ENCODE data around the gene RGCC. TPM values are rescaled to one million over a fixed set of nuclear protein-coding genes. Genes with fewer than 3 reads are reported as not detected.

The RGCC gene
- total and polyA plus RNA-seq, 2 donors (not counting 3 experiments of a cell fraction or from before 2014, with no cell fraction given): 112 to 138 TPM

- Histone ChIP-seq H3K9me1 (replicated peaks; ENCODE audit: control insufficient read depth, extremely low read depth, insufficient read depth, low read length) (no peaks in the 10 kb centered on the region), H3K9ac (replicated peaks; ENCODE audit: extremely low read depth, insufficient read depth, low read length) (no peak overlapping the region), H4K20me1 (replicated peaks; ENCODE audit: control insufficient read depth, extremely low read depth, insufficient read depth, low read length) (no peaks in the 10 kb centered on the region), H3K27me3 (ENCODE audit: control insufficient read depth in 2 of 2, insufficient read depth in 2 of 2, low read length in 2 of 2) (peaks cover 11 to 12% of the 10 kb centered on the region in 2 experiments), H3K4me3 (replicated peaks in 1 of 3; ENCODE audit: insufficient read depth in 1 of 3, low read depth in 1 of 3, low read length in 3 of 3) (no peak overlapping the region), H3K36me3 (ENCODE audit: control insufficient read depth in 2 of 2, extremely low read depth in 1 of 2, insufficient read depth in 2 of 2, low read length in 2 of 2) (no peaks in the 10 kb centered on the region), H3K27ac (ENCODE audit: insufficient read depth, low read depth, low read length) (no peak overlapping the region), H3K4me1 (ENCODE audit: control insufficient read depth, extremely low read depth, insufficient read depth, low read length) (peaks cover 8% of the 10 kb centered on the region), H3K79me2 (ENCODE audit: control insufficient read depth, insufficient read depth, low read length) (peaks cover 5% of the 10 kb centered on the region), H3K4me2 (ENCODE audit: insufficient read depth, low read length) (no peak overlapping the region), H3K9me3 (replicated peaks; ENCODE audit: control insufficient read depth, insufficient read depth, low read length) (no peaks in the 10 kb centered on the region), H2AFZ (ENCODE audit: low read depth, low read length) (no peak overlapping the region)
- no TSS peak for BruUV-seq (replicated peaks)
- no peak for FAIRE-seq
- ChIA-PET POLR2A (no interaction called here), CTCF (no interaction called here)
- dilution Hi-C loops (cut with MboI; ENCODE audit: extremely low pct_ligation_motif_present, low sequenced_read_pairs): no loop called here
- intact Hi-C loops (cut with micrococcal nuclease): no loop called here
- no peak for DNase-seq (ENCODE audit: low read depth, low spot score)
- TF ChIP-seq POLR2AphosphoS5 (IDR thresholded peaks at IDR 0.05; ENCODE audit: insufficient read depth, low read depth, low read length) (no peak), CTCF (IDR thresholded peaks at IDR 0.05; ENCODE audit: extremely low read depth in 1 of 2, insufficient read depth in 1 of 2, low read depth in 1 of 2, low read length in 2 of 2) (no peak), MAX (IDR thresholded peaks at IDR 0.05; ENCODE audit: insufficient read depth, insufficient read length) (no peak), POLR2A (IDR thresholded peaks at IDR 0.05; ENCODE audit: low read depth, low read length) (no peak), FOS (IDR thresholded peaks at IDR 0.05; ENCODE audit: borderline replicate concordance, insufficient read depth, low read length) (no peak), MYC (IDR thresholded peaks at IDR 0.05; ENCODE audit: low read depth, low read length) (no peak), JUN (IDR thresholded peaks at IDR 0.05; ENCODE audit: borderline replicate concordance, insufficient read depth, insufficient read length, low read depth) (no peak), GATA2 (IDR thresholded peaks at IDR 0.05; ENCODE audit: insufficient read depth, insufficient read length, low read depth, low read length) (no peak), EZH2 (IDR thresholded peaks at IDR 0.05; ENCODE audit: borderline replicate concordance, low read depth, low read length, severe bottlenecking) (no peak)
Measured at GRCh38 chr13:41453620-41454019, 3.7 kb upstream of the RGCC start.
